Non-pigmented ciliary epithelial cell (primary cell): ENCODE data around the gene CCDC178.
"Not testable (repeated sequence)": the region's sequence is repeated elsewhere in the genome, so short reads cannot be mapped to it uniquely, and the experiment has no call there.

Source experiments
- DNase-seq: peaks from one replicate; pipeline ENCODE4 v3.0.0-alpha.2; 2010; ENCODE audit warnings: low read depth

CCDC178 gene

DNA sequence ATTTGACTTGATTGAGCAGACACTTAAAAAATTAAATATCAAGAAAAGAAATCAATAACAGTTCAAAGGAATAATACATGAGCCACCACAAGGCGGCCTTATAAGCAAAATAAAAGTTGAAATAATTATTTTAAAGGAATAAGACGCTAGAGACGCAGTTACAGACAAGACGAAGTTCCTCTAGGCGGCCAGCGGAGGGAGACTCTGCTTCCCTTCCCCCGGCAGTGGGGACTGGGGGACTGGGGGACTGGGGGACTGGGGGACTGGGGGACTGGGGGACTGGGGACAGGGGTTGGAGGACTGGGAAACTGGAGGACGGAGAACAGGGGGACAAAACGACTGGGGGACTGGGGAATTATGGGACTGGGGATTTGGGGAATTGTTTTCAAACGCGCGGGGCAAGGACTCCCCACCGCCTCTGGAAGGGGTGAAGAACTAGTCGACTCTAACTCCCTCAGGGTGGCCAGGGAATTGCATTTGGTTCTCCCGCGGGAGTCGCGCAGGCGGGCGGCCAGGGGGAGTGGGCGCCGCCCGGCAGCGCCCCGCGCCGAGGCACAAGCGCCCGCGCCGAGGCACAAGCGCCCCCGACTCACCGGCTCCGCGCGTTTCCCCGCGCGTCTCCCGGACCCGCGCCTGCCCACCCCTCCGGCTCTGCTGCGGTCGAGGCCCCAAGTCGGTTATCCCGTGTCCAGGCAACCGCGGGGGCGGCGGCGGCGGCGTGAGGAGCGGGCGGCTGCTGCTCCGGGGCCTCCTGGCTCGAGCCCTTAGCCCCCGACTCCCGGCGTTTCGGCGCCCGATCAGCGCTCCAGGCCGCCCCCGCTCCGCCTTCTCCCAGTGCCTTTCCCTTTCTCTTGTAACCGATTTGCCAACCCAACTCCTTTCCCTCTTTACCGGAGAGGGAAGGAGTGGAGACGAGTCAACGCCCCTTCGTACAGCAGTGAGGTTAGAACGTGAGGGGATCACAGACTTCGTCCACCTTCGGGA lies at the start of gene CCDC178:
CCDC178 (minus strand) TSS at position 662 of the 984 bp plus-strand sequence. CDS start 28,633 bp downstream, outside the sequence.
- DNase-seq = peak; percentile 31

DNA sequence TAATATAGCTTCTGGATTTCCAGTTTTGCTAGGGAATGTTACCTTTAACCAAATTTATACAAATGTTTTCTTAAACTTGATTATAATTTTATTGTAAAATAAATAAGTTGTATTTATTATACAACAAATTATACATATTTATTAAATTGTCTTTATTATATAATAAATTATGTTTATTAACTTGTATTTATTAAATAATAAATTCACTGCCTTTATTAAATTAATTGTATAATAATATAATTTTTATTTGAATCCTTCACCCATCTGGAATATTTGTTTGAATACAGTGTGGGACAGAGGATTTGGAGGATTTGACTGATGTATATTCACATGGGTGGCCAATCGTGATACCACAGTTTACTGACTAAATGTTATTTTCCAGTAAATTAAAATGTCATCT lies 43.4 kb upstream of the CCDC178 start:
- DNase-seq = no peak

- DNase-seq = no peak
Measured at GRCh38 chr18:33472509-33472908, 32.0 kb upstream of the CCDC178 start.

DNA sequence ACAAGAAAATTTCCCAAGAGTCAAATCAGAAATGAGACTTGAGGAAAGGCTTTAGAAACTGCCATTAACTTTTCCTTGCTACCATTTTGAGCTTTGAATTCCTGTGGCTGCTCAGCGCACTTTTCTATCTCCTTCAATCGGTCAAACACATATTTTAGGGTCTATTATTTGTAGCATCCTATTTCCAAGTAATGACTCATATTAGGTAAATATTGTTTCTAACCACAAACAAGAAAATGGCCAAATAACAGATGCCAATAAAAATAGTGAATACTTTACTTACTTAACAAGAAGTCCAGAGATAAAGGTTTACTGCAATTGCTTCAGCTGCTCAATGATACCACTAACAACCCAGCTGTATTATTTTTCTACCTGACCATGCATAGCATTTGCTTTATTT lies 29.7 kb upstream of the CCDC178 start:
- peak; percentile 41 for DNase-seq

GRCh38 chr18:33469699-33470098 lies 29.2 kb upstream of the CCDC178 start:
- peak; percentile 41 for DNase-seq

GRCh38 chr18:33467531-33467930 lies 27.0 kb upstream of the CCDC178 start:
- no peak for DNase-seq

GRCh38 chr18:33466822-33467221 lies 26.3 kb upstream of the CCDC178 start:
- DNase-seq = no peak

GRCh38 chr18:33460681-33461080 lies 20.2 kb upstream of the CCDC178 start:
- no peak for DNase-seq

DNA sequence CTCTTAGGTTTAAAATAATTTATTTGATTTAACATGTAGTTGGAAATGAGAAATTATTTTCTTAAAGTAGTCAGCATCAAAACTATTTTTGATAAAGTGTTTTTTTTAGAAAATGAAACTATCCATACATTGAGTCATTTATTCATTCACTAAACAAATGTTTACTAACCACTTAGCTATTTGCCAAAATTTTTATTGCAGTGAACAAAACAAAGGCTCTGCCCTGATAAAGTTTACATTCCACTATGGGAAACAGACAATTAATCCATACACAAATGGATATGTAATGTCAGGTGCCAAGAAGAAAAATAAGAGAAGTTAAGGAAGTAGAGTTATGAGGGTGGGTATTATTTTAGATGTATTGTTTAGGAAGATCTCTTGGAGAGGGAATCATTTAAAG lies 19.1 kb upstream of the CCDC178 start:
- DNase-seq = no peak

GRCh38 chr18:33446604-33447003 lies 6.1 kb upstream of the CCDC178 start:
- DNase-seq = no peak

DNA sequence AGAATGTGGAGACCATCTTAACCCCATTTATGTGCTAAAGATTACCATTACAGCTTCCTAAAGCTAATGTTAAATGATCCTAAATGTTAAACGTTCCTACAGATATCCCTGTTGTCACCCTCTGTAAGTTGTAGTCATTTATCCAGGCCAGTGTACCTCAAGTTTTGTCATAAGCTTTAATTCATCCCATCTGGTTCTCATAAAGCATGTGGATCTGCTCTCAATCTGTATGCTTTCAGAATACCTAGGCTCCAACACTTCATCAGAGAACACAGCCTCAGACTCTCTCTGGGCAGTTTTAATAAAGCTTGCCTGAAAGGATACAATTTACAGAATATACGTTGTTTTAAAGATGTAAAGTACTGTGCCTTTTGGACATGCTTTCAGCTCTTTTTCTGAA lies 4.2 kb upstream of the CCDC178 start:
- DNase-seq = no peak

- no peak for DNase-seq
Measured at GRCh38 chr18:33432857-33433256, 7.7 kb downstream of the CCDC178 start.

DNA sequence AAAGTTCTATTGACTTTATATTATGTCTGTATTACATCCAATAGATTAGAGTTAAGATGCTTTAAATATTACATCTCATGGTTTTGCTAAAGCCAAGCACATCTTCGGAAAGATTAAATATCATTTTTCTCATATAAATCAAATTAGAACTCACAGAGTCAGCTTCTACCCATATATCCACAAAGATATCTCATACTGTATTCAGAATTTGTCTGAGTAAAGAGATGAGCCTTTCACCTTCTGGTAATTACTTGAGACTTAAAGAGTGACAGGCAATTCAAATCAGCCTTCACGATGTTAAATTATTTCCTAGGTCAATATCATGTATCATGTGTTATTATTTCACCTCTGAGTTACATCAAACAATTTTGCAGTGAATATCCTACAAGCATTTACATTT lies 13.0 kb downstream of the CCDC178 start:
- no peak for DNase-seq

GRCh38 chr18:33424266-33424946 lies 16.1 kb downstream of the CCDC178 start:
- no peak for DNase-seq

DNA sequence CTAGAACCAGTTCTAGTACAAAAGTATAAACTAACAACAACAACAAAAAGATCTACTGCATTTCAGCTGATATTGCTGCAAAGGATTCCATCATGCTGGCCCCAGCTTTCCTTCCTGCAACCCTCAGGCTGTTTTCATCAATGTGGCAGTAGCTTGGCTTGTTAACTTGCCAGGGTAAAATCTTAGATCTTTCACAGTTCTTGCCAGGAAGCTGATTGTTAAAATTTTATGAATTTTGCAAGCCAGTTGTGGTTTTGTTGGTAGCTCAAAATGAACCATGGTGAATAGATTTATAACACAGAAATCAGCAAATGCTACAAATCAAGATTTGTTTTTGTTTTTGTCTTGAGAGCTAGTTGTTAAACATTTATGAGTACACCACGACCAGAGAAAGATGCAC lies 19.3 kb downstream of the CCDC178 start:
- DNase-seq = no peak

GRCh38 chr18:33404244-33404873 lies 36.2 kb downstream of the CCDC178 start:
- no peak for DNase-seq

DNA sequence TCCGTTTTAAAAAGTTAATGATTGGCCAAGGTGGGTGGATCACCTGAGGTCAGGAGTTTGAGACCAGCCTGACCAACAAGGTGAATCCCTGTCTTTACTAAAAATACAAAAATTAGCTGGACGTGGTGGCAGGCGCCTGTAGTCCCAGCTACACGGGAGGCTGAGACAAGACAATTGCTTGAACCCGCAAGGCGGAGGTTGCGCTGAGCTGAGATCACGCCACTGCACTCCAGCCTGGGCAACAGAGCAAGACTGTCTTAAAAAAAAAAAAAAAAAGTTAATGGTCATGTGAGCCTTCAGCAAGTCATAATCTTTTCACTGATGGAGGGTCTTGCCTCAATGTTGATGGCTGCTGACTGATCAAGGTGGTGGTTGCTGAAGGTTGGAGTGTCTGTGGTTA lies 41.6 kb downstream of the CCDC178 start:
- not testable (repeated sequence) for DNase-seq

GRCh38 chr18:33375829-33376228 lies 64.7 kb downstream of the CCDC178 start:
- no peak for DNase-seq

- DNase-seq = peak; percentile 8
Measured at GRCh38 chr18:33372442-33372841, 68.1 kb downstream of the CCDC178 start.

- DNase-seq = no peak
Measured at GRCh38 chr18:33369711-33370449, 70.6 kb downstream of the CCDC178 start.

GRCh38 chr18:33356735-33357134 lies 83.8 kb downstream of the CCDC178 start:
- DNase-seq = no peak

- DNase-seq = no peak
Measured at GRCh38 chr18:33355756-33356155, 84.8 kb downstream of the CCDC178 start.
